Osteoblast (primary cell): ENCODE results near the gene R3HDM2. TPM values are rescaled to one million over a fixed set of nuclear protein-coding genes. Genes with fewer than 3 reads are reported as not detected.

Experiments used
- DNase-seq: peaks from one replicate; pipeline ENCODE4 v3.0.0; 2011; ENCODE audit warnings: low spot score, mixed read lengths; ENCODE audit not compliant: insufficient read length; ENCODE audit errors: missing footprints
- H2AFZ ChIP-seq: 2 replicates; pipeline ENCODE4 v1.6.0; 2011; ENCODE audit warnings: mild to moderate bottlenecking, low read length
- H3K27ac ChIP-seq: 2 replicates; pipeline ENCODE4 v1.5.1; 2011; ENCODE audit warnings: mild to moderate bottlenecking, low read depth, low read length, moderate library complexity
- H3K27me3 ChIP-seq: 2 replicates; pipeline ENCODE4 v1.6.0; 2012; ENCODE audit warnings: mild to moderate bottlenecking, control low read depth, inconsistent platforms, low read length, moderate library complexity; ENCODE audit not compliant: insufficient read depth
- H3K36me3 ChIP-seq: 2 replicates; pipeline ENCODE4 v1.5.1; 2011; ENCODE audit warnings: mild to moderate bottlenecking, low read length, control low read depth, moderate library complexity; ENCODE audit not compliant: insufficient read depth
- H3K4me1 ChIP-seq: 2 replicates; pipeline ENCODE4 v1.5.1; 2011; ENCODE audit warnings: mild to moderate bottlenecking, low read length, control low read depth, moderate library complexity; ENCODE audit not compliant: insufficient read depth
- H3K4me2 ChIP-seq: 2 replicates; pipeline ENCODE4 v1.6.0; 2011; ENCODE audit warnings: mild to moderate bottlenecking, low read length; ENCODE audit not compliant: insufficient read depth
- H3K4me3 ChIP-seq: fragments of 200-600 bp; sonication (generic); 3 replicates; pipeline ENCODE4 v1.5.1; 2012; ENCODE audit warnings: mild to moderate bottlenecking, low read length, inconsistent platforms; ENCODE audit not compliant: insufficient read depth
- H3K79me2 ChIP-seq: 2 replicates; pipeline ENCODE4 v1.6.0; 2012; ENCODE audit warnings: mild to moderate bottlenecking, low read length, control low read depth, inconsistent platforms; ENCODE audit not compliant: insufficient read depth
- H3K9me3 ChIP-seq: 2 replicates; pipeline ENCODE4 v1.5.1; 2011; ENCODE audit warnings: low read depth, low read length, control low read depth
- H4K20me1 ChIP-seq: 2 replicates; pipeline ENCODE4 v1.6.0; 2012; ENCODE audit warnings: mild to moderate bottlenecking, low read length, control low read depth; ENCODE audit not compliant: insufficient read depth
- total RNA-seq: library from RNA; depleted of rRNA; stranded (reverse); fragments of >200 nt; gene quantifications from 2 replicates; pipeline ENCODE4 v1.2.3, GENCODE V29; 2012
- TF ChIP-seq, protein P1 (sequence below): IDR thresholded peaks from 2 replicates; pipeline ENCODE4 v1.5.1; 2011; ENCODE audit warnings: mild to moderate bottlenecking, low read depth, low read length, moderate library complexity; ENCODE audit errors: extremely low read depth

R3HDM2 gene
- total RNA-seq, 1 donor, result 23.2 TPM

DNA sequence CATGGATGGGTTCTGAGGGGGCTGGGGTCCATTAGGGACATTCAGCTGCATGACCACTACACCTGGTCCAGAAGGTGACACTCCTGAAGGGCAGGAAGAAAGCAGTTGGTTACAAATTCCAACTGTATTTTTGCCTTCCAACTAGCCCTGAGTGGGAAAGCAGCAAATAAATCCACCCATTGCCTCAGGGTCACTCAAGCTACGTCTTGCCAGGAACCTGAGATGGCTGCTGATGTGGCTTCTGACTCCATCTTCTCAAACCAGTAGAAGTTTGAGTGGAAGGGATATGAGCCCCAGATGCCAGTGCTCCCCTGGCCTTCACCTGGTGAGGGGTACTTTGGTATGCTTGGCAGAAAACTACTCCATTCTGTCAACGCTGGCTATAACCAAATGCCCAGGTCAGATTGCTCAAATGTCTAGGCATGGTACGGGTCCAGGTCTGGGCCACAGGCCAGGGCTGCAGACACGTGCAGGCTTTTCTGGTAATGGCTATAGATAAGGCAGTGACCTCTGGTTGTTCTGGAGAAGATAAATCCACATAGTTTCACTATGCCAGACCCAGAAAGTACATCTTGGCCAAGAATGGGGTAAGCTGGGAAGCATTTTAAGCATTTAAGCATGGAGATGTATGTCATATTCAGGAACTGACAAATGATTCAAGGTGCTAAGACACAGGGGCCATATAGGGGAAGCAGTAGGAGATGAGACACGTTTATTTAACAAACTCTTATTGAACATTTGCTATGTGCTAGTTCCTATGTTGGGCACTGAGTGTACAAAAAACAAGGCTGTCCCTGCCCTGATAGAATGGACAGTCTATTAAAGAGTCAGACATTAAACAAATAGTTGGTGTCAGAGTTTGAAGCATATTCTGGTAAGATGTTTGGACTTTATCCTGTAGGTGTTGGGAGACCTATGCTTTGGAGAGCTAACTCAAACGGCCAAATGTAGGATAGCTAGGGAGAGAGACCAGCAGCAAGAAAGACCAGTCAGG is 171.6 kb downstream of the R3HDM2 start:
- H3K36me3 ChIP-seq, result peaks cover 55% of the 10 kb centered on the region
- no peak overlapping the region for H3K4me3 ChIP-seq
- no peak overlapping the region for H3K27ac ChIP-seq
- peaks cover 8% of the 10 kb centered on the region for H3K4me1 ChIP-seq
- H3K4me2 ChIP-seq, result no peak overlapping the region
- peak; percentile 71 for DNase-seq
- H2AFZ ChIP-seq, result no peak overlapping the region
- H3K27me3 ChIP-seq, result no peaks in the 10 kb centered on the region
- TF ChIP-seq, protein P1, sequence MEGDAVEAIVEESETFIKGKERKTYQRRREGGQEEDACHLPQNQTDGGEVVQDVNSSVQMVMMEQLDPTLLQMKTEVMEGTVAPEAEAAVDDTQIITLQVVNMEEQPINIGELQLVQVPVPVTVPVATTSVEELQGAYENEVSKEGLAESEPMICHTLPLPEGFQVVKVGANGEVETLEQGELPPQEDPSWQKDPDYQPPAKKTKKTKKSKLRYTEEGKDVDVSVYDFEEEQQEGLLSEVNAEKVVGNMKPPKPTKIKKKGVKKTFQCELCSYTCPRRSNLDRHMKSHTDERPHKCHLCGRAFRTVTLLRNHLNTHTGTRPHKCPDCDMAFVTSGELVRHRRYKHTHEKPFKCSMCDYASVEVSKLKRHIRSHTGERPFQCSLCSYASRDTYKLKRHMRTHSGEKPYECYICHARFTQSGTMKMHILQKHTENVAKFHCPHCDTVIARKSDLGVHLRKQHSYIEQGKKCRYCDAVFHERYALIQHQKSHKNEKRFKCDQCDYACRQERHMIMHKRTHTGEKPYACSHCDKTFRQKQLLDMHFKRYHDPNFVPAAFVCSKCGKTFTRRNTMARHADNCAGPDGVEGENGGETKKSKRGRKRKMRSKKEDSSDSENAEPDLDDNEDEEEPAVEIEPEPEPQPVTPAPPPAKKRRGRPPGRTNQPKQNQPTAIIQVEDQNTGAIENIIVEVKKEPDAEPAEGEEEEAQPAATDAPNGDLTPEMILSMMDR, result no peak
- no peaks in the 10 kb centered on the region for H3K79me2 ChIP-seq
- no peaks in the 10 kb centered on the region for H3K9me3 ChIP-seq
- peaks cover 3% of the 10 kb centered on the region for H4K20me1 ChIP-seq

DNA sequence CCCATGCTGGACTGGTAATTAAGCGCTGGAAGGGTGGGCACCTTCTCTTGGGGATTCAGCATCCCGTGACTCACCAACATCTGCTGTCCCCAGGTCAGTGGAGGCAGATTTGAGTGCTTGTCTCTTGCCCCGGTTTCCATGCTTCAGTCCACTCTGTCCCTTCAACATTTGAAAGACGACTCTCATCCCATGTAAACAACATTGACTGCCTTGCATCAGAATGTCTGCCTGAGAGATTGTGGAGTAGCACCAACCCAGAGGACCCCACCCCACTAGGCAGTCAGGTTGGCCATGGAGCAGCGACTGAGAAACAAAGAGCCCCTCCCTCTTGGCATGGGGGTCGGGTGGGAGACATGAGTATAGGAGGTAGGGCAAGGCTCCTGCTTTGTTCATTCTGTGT is 174.9 kb downstream of the R3HDM2 start:
- TF ChIP-seq, protein P1, result no peak
- Histone ChIP-seq H3K4me1 (peaks cover 4% of the 10 kb centered on the region), H3K27ac (no peak overlapping the region), H4K20me1 (peaks cover 3% of the 10 kb centered on the region), H3K9me3 (no peaks in the 10 kb centered on the region), H3K79me2 (no peaks in the 10 kb centered on the region), H3K4me3 (no peak overlapping the region), H3K4me2 (no peak overlapping the region), H3K27me3 (no peaks in the 10 kb centered on the region), H3K36me3 (peaks cover 43% of the 10 kb centered on the region), H2AFZ (no peak overlapping the region)
- DNase-seq, result no peak

DNA sequence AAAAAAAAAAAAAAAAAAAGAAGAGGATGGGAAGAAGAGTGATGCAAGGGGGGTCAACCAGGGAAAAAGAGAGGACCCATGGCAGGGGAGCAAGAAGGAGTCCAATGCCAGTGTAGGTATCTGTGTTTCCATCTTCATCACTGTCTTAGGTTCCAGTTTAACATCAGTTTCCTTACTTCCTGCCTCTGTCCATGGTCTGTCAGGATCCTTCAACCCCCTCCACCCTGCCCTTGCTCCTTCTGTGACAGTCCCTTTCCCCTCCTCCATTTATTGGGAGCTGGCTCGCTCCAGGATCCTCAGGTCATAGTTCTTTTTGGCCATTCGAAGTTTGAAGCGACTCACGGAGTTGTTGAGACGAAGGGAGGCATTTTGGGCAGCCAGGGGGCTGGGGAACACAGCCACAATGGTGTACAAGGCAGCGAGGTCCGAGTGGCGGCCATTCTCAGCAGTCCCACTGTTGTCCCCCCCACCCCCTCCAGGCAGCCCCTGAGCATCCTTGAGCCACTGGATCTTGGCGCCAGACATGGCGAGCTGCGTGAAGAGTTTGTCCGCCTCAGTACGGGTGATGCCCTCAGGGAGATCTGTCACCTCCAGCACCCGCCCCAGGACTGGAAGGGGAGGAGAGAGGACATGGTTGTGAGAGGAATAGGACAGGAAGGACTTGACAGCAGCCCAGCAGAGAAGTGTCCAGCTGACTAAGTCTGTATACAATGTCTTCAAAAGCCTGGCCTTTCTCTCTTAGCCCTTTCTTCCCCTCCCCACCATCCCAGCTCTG is 176.2 kb downstream of the R3HDM2 start:
- H3K4me1 ChIP-seq, result peaks cover 2% of the 10 kb centered on the region
- H3K9me3 ChIP-seq, result no peaks in the 10 kb centered on the region
- H4K20me1 ChIP-seq, result peaks cover 2% of the 10 kb centered on the region
- DNase-seq, result peak; percentile 57
- H3K27ac ChIP-seq, result no peak overlapping the region
- no peaks in the 10 kb centered on the region for H3K27me3 ChIP-seq
- TF ChIP-seq, protein P1, result no peak
- H3K4me3 ChIP-seq, result no peak overlapping the region
- H3K4me2 ChIP-seq, result no peak overlapping the region
- peaks cover 34% of the 10 kb centered on the region for H3K36me3 ChIP-seq
- no peaks in the 10 kb centered on the region for H3K79me2 ChIP-seq
- no peak overlapping the region for H2AFZ ChIP-seq

DNA sequence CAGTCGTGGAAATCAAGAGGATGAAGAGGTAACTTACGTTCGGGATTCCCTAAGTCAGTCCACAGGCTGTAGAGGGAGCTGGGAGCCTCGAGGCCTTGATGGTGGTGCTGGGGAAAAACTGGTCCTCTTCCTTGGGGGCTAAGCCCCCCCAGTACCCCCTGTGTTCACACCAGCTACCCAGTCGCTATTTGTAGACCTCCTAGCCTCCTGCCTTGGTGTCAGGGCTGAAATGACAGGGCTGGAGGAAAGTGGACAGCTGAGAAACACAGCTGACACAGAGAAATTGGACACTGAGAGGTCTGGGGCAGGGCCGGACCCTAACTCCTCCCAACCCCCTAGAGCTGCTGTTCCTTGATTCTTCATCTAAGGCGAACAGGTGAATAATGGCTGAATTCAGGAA is 179.9 kb downstream of the R3HDM2 start, which contains the start of gene STAC3:
Gene STAC3 (minus strand): TSS at position 232 of the 400 bp plus-strand sequence. CDS start 1,551 bp downstream, outside the sequence.
- Histone ChIP-seq H3K9me3 (no peaks in the 10 kb centered on the region), H3K79me2 (no peaks in the 10 kb centered on the region), H3K4me3 (no peak within 1 kb of the TSS), H4K20me1 (no peaks in the 10 kb centered on the region), H3K4me2 (no peak within 1 kb of the TSS), H2AFZ (no peak within 1 kb of the TSS), H3K36me3 (peaks cover 4% of the 10 kb centered on the region), H3K4me1 (no peaks in the 10 kb centered on the region), H3K27me3 (no peaks in the 10 kb centered on the region), H3K27ac (no peak within 1 kb of the TSS)
- TF ChIP-seq, protein P1, result no peak
- DNase-seq, result peak; percentile 62
